GM18861 (cell line): ENCODE data around the gene MBD4.
A peak's percentile ranks its signal among the peaks of the same experiment; 100 is the strongest.
"Not testable (repeated sequence)": the region's sequence is repeated elsewhere in the genome, so short reads cannot be mapped to it uniquely, and the experiment has no call there.

Source experiments
- ATAC-seq: cut with Tn5 transposase; IDR thresholded peaks from one replicate; pipeline ENCODE4 v1.9.1; 2021; ENCODE audit not compliant: unreplicated experiment

The MBD4 gene

GRCh38 chr3:129432671-129433070, 7.1 kb downstream of the MBD4 start:
- no peak for ATAC-seq

- no peak for ATAC-seq
Observed at GRCh38 chr3:129432036-129432435, 7.7 kb downstream of the MBD4 start.

GRCh38 chr3:129429602-129430001, 10.1 kb downstream of the MBD4 start:
- no peak for ATAC-seq

DNA sequence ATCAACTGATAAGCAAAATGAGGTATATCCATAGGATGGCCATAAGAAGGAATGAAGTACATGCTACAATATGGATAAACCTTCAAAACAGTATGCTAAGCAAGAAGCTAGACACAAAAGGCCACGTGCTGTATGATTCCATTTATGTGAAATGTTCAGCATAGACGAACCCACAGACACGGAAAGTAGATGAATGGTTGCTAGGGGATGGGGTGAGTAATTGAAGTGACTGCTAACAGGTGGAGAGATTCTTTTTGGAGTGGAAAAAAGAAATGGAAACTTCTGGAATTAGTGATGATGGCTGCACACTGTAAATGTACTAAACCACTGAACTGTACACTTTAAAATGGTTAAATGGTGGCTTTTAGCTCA, 10.7 kb downstream of the MBD4 start:
- ATAC-seq: no peak

DNA sequence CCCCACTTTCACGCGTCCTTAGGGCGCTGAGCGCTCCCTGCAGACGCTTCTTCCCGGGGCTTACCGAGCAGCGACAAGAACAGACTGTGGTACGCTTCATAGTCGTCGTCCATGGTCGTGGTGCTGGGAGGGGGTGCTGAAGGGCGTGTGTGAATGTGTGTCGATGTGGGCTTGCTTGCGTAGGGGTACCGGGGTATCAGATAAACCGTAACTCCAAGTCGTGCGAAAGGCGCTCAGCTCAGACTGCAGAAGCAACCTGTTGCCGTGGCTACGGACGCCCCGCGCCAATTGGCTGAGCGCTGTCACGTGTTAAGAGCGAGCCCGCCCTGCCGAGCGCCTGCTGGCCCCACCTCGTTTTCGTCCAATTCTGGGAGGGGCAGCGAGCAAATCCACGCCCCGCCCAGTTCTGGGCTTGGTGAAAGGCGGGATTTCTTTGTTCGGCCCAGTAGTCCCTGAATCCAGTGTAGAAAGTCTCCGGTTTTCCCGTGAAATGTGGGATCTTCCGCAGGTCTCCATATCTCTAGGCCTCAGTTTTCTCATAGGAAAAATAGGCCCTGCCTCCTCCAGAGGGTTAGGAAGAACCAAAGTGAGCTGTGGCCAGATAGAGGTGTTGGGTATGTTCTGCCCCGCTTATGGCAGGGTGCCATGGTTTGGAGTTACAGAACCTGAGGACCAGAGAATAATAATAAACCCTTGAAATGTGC, 11.2 kb downstream of the MBD4 start, which contains the start of gene EFCAB12:
Gene EFCAB12 (minus strand): TSS at position 261 of the 704 bp plus-strand sequence. CDS start 148 bp downstream, at position 113.
- ATAC-seq: peak; percentile 73

DNA sequence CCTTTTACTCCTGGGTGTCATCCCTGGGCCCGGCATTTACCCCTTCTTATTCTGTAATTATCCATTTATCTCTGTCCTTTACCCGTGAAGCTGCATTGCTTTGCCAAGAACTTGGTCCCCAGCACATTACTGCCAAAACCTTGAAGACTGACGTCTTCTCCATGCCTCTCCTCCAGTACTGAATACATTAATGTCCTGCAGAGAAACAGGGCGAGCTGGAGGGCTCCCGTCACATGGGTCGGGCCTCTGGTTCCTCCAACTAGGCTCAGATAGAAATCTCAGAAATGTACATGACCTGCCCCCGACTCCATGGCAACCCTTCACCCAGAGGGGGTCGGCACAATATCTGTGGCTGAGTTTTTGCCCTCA, 11.8 kb downstream of the MBD4 start:
- no peak for ATAC-seq

GRCh38 chr3:129425619-129426018, 14.1 kb downstream of the MBD4 start:
- no peak for ATAC-seq

- ATAC-seq: no peak
Observed at GRCh38 chr3:129425213-129425612, 14.5 kb downstream of the MBD4 start.

- ATAC-seq: peak; percentile 62
Observed at GRCh38 chr3:129424185-129424841, 15.4 kb downstream of the MBD4 start.

DNA sequence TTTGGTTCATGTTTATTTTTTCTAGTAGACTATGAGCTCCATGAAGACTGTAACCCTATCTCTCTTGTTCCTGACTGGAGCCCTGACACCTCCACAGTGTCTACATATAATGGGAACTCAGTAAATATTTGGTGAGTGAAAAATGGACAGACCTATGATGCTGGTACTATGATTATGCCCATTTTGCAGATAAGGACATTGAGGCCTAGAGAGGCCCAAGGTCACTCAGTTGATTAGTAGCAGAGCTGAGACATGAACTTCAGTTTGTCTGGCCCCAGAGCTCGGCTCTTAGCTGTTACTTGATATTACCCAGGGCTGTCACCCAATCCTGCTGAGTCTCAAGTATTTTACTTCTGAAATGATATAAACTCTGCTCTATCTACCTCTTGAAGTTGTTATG, 16.9 kb downstream of the MBD4 start:
- no peak for ATAC-seq

DNA sequence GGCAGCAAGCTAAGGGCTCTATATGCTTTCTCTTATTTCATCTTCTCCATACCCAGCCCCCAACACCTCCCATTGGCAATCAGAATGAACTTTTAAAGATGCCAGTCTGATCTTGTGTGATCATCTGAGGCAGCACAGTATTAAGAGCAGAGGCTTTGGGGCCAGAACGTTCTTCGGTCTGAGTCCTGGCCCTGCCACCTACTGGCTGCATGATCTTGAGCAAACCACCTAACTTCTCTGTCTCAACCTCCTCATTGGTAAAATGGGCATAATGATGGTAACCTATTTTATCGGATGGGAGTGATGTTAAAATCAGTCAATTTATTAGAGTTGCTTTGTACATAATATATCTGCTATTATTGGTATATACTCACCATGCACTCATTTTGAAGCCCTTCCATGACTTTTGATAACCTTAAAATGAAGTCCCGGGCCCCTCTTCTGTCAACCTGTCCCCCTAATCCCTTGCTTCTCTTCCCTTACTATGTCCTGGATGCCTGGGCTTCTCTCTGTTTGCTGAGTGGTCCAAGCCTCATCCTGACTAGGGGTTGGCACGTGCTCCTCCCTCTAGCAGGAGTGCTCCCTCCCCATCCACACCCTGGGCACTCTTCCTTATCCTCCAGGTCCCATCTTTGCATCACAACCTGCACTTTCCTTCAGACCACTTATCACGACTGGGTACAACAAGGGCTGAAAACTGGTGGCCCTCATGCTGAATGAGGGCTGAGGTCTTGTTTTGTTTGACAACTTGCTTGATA, 17.6 kb downstream of the MBD4 start:
- ATAC-seq: no peak

GRCh38 chr3:129421236-129421883, 18.4 kb downstream of the MBD4 start:
- no peak for ATAC-seq

GRCh38 chr3:129419476-129419875, 20.3 kb downstream of the MBD4 start:
- ATAC-seq: no peak

DNA sequence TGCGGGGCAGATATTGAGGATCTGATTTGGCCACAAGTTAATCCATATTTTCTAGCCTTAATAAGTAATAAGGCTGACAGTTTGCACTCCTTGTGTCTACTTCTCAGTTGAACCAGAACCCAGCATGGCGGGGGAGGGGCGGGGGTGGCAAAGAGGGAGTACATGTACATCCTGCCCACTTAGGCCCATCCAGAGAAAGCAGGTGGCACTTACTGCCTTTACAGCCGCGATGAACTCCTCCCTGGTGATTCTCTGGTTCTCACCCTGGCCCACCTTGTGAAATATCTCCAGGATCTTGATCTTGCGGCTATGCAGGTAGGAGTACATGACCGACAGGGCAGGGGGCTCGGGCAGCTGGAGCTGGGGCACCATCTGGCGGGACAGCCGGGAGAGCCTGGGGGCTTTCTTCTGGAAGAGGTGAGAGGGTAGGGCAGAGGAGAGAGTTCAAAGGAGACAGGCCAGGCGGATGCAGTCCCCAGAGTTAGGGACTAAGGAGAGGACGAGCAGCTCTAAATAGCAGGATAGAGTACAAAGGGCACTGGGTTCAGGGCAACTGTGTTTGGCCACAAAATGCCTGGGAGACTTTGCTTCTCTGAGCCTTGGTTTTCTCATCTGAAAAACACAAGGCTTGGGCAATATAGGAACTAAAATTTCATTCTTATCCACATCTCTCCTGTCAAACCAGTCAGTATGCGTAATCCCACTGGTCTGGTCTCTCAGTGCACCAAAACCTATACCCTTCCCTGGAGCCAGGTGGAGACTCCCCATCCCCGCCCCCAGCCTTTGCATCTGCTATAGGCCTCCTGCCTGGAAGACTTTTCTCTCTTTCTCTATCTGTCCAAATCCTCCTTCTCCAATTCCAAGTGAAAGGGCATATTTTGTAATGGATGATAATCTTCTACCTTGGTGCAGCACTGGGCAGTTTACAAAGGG, 21.4 kb downstream of the MBD4 start:
- ATAC-seq: no peak

DNA sequence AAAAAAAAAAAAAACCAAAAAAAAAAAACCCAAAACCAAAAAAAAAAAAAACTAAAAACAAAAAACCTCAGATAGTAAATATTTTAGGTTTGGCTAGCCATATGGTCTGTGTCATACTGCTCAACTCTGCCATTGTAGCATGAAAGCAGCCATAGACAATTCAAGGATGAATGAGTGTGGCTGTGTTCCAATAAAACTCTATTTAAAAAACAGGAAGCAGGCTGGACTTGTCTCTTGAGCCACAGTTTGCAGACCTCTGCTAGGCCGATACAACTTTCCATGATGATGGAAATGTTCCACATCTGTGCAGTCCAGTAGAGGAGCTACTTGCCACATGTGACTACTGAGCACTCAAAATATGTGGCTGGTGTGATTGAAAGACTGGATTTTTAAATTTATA, 22.4 kb downstream of the MBD4 start:
- no peak for ATAC-seq

DNA sequence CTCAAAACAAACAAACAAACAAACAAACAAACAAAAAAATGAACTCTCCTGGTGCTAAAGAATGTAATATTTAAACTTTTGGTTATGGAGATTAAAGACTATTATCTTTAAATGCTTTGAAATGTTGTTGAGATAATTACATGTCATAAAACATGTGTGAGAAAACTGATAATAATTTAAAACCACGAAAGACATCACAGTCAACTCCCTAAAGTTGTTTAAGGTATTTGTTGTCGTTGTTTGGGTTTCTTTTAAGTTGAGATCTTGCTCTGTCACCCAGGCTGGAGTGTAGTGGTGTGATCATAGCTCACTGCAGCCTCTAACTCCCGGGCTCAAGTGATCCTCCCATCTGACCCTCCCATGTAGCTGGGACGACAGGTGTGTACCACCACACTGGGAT, 23.3 kb downstream of the MBD4 start:
- ATAC-seq: no peak

DNA sequence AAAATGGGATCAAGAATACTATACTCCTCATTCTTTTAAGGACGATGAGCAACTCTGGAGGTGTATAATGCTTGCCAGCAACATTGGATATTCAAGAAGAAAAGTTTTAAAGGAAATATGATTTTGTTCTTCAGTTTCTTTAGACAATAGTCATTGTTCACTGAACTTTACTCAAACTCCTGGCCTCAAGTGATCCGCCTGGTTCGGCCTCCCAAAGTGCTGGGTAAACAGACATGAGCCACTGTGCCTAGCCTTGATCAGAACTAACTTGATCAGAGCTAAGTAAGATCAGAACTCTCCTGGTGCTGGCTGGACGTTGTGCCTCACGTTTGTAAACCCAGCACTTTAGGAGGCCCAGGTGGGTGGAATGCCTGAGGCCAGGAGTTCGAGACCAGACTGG, 23.9 kb downstream of the MBD4 start:
- no peak for ATAC-seq

- no peak for ATAC-seq
Observed at GRCh38 chr3:129415378-129415777, 24.4 kb downstream of the MBD4 start.

DNA sequence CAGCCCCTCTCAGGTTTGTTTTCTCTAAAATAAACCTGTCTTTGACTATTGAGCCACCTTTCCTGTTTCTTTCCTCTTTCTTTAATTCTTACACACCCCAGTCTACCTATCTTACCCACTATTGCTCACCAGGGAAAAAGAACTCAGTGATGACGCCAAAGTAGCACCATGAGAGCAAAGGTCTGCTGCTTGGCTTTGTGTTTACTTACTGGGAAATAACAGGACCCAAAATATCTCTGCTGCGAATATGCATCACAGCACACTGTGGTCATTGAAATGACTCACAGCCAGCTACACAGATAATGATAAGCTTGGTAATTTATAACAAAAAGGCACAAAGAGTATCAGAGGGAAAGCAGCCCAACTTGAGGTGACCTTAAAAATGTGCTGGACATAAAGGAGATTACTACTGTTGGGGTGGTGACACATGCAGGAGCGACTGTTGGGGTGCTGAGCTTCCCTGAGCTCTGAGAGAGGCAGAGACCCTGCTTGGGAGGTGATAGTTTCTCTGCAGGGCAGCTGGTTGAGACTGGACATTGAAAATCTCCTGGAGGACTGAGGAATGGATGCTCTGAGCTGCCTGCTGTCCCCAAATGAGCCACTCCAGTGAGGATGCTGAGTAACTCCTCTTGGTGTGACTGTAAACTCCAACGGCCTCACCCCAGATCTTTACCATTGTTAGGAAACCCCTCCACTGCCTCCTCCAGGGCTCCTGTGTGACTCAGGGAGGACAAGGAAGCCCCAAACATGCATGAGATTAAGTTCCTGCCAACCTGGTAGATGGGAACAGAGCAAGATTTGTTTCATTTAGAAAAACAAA, 25.9 kb downstream of the MBD4 start:
- ATAC-seq: peak; percentile 92

DNA sequence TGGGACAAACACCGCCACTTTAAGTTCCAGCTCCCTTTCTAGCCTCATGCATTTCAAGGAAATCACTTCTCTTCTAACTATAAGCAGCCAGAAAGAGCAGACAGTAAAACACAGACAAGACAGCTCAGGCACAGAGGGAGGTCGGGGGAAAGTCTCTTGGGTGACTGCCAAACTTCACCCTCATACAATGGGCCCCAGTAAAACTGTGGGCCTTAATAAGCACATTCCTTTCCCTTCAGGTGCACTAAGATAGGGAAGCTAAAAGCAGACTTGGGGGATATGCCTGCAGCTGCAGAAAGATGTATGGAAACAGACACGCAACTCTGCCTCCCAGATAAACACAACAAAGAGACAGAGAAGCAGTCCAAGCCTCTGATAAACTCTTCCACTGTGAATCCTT, 26.5 kb downstream of the MBD4 start:
- ATAC-seq: not testable (repeated sequence)
